Sigmoid colon (tissue), 4 donors: ENCODE data around the gene ALPG.

Source experiments
- POLR2AphosphoS5 ChIP-seq, 4 donors: sonication (generic); formaldehyde crosslinking; IDR thresholded peaks; one replicate each; pipeline ENCODE4 v1.6.1; 2017; ENCODE audit warnings: antibody characterized with exemption in 4 of 4
- TF ChIP-seq, protein P1 (sequence below), 4 experiments: fragments of 450-650 bp in 3 of 4; fragments of 200-600 bp in 1 of 4; IDR thresholded peaks; one replicate each; pipeline ENCODE4 v1.5.1; 2016 to 2019; ENCODE audit warnings: antibody characterized with exemption in 4 of 4, mild to moderate bottlenecking in 3 of 4, moderate library complexity in 2 of 4

GRCh38 chr2:232432598-232433184 lies 26.0 kb downstream of the ALPG start:
- TF ChIP-seq, protein P1, sequence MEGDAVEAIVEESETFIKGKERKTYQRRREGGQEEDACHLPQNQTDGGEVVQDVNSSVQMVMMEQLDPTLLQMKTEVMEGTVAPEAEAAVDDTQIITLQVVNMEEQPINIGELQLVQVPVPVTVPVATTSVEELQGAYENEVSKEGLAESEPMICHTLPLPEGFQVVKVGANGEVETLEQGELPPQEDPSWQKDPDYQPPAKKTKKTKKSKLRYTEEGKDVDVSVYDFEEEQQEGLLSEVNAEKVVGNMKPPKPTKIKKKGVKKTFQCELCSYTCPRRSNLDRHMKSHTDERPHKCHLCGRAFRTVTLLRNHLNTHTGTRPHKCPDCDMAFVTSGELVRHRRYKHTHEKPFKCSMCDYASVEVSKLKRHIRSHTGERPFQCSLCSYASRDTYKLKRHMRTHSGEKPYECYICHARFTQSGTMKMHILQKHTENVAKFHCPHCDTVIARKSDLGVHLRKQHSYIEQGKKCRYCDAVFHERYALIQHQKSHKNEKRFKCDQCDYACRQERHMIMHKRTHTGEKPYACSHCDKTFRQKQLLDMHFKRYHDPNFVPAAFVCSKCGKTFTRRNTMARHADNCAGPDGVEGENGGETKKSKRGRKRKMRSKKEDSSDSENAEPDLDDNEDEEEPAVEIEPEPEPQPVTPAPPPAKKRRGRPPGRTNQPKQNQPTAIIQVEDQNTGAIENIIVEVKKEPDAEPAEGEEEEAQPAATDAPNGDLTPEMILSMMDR (IDR thresholded peaks at IDR 0.05), result no peak
- TF ChIP-seq POLR2AphosphoS5 (IDR thresholded peaks at IDR 0.05), result no peak
